Stimulated activated CD8-positive, alpha-beta memory T cell treated with anti-CD3 and anti-CD28 coated beads, Interleukin-12 subunit alpha, Interleukin-12 subunit beta, amount 100 ng/mL, for 1 hour (primary cell): ENCODE data around the gene TAS2R39.
A peak's percentile ranks its signal among the peaks of the same experiment; 100 is the strongest.
"Not testable (repeated sequence)": the region's sequence is repeated elsewhere in the genome, so short reads cannot be mapped to it uniquely, and the experiment has no call there.

Experiments used
- DNase-seq: peaks from one replicate; pipeline ENCODE4 v3.0.0-alpha.2; 2020; ENCODE audit warnings: low read depth

Gene TAS2R39

GRCh38 chr7:143183024-143183423, at the start of gene TAS2R39:
Gene TAS2R39 (plus strand): TSS chr7:143183419. CDS start chr7:143183419, 0 bp downstream.
- no peak for DNase-seq

- DNase-seq: no peak
These were observed 36.1 kb upstream of the TAS2R39 start for GRCh38 chr7:143147070-143147469.

DNA sequence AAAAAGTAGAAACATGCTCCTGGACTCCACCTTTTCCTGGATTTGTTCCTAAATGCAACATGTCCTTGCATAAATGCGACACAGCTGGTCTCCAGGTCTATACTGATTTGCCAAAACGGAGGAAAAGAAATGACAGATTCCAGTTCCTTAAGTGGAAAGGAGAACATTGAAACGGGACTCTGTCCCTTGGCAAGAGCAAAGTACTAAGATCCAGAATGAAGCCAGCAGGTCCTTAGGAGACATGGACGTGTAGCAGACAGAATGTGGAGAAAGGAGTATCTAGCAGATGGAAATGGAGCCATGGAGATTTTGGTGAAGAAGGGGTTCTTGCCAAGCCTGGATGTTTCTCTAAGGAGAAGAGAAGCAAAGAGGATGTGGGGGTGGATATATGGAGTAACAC, 35.2 kb upstream of the TAS2R39 start:
- no peak for DNase-seq

DNA sequence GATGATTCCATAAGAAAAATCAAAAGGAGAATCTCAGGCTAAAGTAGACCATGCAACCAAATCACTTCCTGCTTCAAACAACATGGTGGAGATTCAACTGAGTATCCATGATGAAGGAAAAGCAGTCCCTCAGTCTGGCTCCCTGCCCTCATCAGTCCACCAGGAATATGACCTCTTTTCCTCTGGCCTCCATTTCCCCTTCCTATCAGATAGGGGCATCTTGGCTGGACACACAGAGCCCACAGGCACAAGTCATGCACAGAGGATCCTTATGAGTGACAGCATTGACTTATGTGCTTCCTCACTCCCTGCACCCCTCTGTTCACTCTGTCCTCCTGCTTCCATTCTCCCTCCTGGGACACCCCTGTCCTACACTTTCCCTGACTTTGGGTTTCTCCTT, 34.6 kb upstream of the TAS2R39 start:
- DNase-seq: no peak

- DNase-seq: not testable (repeated sequence)
These were observed 32.5 kb upstream of the TAS2R39 start for GRCh38 chr7:143150696-143151095.

DNA sequence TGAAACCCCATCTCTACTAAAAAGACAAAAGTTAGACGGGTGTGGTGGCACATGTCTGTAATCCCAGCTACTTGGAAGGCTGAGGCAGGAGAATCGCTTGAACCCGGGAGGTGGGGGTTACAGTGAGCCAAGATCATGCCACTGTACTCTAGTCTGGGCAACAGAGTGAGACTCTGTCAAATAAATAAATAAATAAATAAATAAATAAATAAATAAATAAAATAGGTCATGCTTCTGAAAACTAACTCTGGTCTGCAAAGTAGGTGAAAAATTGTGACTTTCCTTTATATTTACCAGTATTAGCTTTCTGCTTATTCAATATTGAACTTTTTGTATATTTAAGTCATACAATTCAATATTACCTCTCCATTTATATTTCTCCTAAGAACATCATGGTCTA, 24.6 kb upstream of the TAS2R39 start:
- DNase-seq: not testable (repeated sequence)

- no peak for DNase-seq
These were observed 11.5 kb upstream of the TAS2R39 start for GRCh38 chr7:143171697-143172096.

DNA sequence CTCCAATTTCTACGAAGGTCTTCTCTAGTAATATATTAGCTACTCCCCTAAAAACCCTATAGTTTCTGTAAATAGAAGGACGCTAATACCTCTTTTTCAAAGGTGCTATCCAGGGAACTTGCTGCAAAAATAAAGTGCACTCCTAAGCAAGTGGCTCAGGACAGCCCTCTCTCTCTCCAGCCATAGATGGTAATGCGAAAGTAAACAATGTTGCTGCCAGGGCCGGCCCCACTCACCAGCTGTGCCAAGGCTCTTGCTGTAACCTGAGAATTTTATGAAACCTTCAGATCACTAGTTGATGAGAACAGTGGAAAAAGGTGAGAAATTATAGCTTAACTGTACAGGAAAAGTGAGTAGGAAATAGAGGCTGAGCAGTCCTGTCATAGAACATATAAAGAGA, 10.9 kb upstream of the TAS2R39 start:
- DNase-seq: no peak

DNA sequence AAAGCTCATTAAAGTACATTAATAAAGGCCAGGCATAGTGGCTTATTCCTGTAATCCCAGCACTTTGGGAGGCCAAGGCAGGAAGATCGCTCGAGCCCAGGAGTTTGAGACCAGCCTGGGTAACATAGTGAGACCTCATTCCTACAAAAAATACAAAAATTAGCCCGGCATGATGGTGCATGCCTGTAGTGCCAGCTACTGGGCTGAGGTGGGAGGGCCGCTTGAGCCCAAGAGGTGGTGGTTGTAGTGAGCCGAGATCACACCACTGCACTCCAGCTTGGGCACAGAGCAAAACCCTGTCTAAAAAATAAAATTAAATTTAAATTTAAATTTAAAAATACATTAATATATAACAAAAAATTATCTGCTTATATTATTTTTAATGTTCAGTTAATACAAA, 7.1 kb upstream of the TAS2R39 start:
- DNase-seq: no peak

DNA sequence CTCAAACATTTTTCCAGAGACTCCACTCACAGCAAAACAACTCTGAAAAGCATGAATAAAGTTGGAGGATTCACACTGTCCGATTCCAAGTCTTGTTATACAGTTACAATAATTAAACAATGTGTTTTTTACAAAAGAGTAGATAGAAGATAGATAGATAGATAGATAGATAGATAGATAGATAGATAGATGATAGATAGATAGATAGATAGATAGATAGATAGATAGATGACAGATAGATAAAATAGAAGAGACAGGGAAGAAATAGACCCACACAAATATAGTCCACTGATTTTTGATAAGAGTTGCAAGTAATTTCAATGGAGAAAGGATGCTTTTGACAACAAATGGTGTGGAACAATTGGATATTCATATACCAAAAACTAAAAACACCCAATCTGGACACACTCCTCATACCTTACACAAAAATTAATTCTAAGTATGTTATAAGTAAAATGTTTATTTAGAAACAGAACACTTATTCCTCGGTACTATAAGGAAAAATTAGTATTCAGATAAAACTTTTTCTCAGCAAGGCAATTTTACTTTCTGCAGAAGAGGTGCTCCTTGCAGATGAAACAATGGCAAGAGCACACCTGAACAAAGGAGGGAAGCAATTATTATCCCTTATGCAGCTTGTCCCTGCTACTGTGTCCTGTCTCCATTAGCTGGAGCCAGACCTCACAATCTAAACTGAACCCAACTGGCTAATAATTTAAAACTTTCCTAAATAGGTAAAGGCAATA, 5.7 kb upstream of the TAS2R39 start:
- no peak for DNase-seq

DNA sequence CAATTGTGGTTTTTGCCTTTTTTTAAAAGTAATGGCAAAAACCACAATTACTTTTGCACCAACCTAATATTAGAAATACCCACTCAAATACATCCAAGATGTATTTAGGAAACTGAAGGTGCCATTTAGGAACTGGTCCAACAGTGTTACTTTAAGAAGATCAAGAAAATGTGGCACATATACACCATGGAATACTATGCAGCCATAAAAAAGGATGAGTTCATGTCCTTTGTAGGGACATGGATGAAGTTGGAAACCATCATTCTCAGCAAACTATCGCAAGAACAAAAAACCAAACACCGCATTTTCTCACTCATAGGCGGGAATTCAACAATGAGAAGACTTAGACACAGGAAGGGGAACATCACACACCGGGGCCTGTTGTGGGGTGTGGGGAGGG, 2.4 kb upstream of the TAS2R39 start:
- not testable (repeated sequence) for DNase-seq

DNA sequence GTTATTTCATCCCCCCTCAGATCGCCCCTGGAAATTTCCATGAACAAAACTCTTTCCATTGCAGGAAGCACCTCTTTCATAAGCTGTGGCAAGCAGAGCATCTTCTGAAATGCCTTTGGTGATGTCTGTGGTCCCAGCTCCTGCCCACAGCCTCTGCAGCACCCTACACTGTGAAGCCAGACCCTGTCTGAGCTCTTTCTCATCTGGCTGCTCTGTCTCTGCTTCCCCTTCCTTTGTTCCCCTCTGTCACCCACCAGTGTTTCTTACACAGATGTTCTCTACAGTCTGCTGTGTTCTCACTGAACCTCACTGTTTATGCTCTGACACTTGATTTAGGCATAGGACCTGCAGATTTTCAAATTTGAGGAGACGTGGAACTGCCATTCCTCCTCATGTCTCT, 1.9 kb upstream of the TAS2R39 start:
- no peak for DNase-seq

- no peak for DNase-seq
These were observed 2.3 kb downstream of the TAS2R39 start for GRCh38 chr7:143185551-143185950.

- DNase-seq: no peak
These were observed 5.8 kb downstream of the TAS2R39 start for GRCh38 chr7:143188994-143189393.

- DNase-seq: no peak
These were observed 10.7 kb downstream of the TAS2R39 start for GRCh38 chr7:143193880-143194279.

- DNase-seq: no peak
These were observed 15.8 kb downstream of the TAS2R39 start for GRCh38 chr7:143199040-143199439.

DNA sequence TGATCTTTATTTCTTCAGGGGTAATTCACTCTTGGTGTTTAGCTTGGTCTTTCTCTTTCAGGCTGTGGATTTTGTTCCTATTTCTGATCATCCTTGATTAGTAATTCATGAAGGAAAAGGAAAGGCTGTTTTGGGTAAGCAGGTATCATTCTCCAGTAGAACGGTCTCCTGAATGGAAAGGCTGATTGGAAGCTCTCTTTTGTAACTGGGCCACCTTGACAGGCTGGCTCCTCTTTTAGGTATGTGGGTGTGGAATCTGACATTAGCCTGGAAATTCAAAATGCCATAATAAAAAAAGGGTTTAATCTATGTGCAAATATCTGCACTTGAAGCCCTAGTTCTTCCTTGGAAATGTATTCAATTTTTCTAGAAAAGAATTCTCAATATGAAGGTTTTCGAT, 18.9 kb downstream of the TAS2R39 start:
- no peak for DNase-seq

DNA sequence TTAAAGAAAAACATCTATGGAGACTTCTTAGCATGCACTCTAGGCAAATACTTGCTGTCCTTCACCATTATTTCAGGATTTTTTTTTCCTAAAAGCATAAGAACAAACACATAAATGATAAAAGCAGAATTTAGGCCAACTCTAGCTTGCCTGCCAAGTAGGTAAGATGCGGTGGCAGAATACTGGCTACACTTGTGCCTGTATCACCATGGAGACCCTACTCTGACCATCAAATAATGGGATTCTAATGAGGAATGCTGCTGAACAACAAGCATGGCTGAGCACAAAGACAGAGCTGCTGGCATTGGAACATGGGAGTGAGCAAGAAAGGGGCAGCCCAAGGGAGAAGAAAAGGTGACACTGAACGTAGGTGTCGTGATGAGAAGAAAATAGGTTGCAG, 20.2 kb downstream of the TAS2R39 start:
- no peak for DNase-seq

- no peak for DNase-seq
These were observed 22.5 kb downstream of the TAS2R39 start for GRCh38 chr7:143205560-143206293.

DNA sequence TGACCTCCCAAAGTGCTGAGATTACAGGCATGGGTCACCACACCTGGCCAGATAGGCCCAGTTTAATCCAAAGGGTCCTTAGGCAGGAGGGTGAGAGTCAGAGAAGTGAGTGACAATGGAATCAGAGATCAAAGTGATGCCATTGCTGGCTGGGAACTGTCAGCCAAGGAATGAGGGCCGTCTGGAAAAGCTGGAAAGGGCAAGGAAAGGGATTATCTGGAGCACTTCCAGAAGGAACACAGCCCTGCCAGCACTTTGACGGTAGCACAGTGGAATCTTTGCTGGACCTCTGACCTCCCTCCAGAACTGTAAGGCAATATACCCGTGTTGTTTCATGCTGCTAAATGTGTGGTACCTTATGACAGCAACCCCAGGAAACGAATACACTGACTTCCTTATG, 27.3 kb downstream of the TAS2R39 start:
- DNase-seq: no peak

GRCh38 chr7:143213478-143213877, 30.3 kb downstream of the TAS2R39 start:
- DNase-seq: not testable (repeated sequence)

DNA sequence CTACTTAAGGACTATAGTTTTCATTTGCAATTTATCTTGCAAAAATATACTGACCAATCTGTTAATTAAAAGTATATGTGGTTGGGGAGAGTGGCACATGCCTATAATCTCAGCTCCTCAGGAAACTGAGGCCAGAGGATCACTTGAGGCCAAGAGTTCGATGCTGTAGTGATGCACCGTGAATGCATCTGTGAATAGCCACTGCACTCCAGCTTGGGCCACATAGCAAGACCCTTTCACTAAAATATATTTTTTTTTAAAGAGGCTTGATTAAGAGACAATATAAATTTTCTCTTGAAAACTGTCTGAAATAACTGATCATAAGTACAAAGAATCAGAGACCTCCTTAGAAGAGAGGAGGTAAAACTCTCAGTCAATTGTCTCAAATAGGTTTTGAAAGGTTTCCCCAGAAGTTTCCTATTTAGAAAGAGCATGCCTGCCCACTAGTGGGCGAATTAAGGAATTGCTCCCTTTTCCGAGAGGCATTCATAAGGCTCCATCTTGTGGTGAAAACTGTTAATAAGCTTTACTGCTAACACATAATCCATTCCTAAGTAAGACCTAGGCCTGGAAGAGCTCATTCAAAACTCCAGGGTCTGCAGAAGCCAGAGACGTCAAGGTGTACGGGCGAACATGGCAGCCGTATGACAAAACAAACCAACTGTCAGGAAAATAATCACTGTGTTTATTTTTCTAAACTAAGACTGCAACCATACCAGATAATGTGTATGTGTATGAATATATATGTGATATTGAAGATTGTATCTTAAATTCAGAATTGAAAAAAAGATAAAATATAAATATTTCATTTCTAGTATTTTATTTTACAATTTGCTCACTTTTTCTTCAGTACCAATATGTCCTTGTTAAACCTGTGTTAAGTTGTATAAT, 31.8 kb downstream of the TAS2R39 start:
- peak; percentile 53 for DNase-seq

- no peak for DNase-seq
These were observed 32.9 kb downstream of the TAS2R39 start for GRCh38 chr7:143216151-143216550.
